NCI-H446 treated with DMSO at 0.1 percent for 48 hours (cell line): ENCODE data around the gene MOAP1.
"Not testable (repeated sequence)": the region's sequence is repeated elsewhere in the genome, so short reads cannot be mapped to it uniquely, and the experiment has no call there.

Experiments
- DNase-seq: peaks from one replicate; lab custom pipeline; 2025; lab: John Stamatoyannopoulos, UW

The MOAP1 gene

DNA sequence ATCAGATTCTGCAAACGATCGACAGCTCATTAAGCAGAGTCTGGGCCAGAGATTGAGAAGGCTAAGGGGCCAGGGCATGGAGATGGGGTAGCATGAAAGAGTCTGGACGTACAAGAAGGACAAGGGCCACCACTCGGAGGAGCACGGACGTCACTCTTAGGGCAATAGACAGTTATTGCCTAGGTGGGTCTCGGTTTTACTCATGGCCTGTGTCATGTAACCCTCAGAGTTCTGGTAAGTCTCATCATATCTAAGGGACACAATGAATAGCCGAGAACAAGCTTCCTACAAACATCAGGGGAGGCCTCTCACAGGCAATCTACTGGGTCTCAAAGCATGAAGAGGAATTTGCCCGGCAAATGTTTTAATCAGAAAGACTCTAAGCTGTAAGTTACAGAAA lies 38.6 kb downstream of the MOAP1 start:
- no peak for DNase-seq

DNA sequence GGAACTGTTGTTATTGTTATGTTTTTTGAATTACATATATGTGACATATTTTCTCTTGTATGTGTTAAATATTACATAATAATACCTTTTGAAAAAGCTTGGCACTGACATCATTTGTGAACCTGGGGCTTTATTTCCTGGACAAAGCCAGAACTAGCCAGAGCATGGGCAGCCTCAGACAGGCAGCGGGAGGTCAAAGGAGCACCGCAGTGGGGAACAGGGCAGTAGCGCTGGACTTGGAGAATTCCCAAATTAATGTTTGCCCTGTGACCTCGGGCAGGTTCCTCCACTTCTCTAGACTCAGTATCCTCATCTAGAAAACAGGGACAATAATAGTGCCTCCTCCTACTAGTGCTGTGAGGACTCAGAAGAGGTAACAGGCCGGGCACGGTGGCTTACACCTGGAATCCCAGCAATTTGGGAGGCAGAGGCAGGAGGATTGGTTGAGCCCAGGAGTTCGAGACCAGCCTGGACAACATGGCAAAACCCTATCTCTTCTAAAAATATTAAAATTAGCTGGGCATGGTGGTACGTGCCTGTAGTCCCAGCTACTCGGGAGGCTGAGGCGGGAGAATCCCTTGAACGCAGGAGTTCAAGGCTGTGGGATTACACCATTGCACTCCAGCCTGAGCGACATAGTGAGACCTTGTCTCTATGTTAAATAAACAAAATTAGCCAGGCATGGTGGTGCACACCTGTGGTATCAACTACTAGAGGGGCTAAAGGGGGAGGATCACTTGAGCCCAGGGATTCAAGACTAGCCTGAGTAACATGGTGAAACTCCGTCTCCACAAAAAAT lies 41.6 kb downstream of the MOAP1 start:
- no peak for DNase-seq

DNA sequence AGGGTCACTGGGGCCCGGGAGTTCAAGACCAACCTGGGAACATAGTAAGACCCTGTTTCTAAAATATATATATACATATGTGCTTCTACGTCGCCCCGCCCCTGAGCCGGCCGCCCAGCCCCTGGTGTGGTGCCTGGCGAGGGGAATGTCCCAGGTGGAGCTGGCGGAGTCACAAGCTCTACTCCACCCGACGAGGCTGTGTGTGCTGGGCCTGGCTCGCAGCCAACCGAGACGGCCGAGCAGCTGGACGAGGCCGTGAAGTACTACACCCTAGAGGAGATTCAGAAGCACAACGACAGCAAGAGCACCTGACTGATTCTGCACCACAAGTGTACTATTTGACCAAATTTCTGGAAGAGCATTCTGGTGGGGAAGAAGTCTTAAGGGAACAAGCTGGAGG lies 46.8 kb downstream of the MOAP1 start:
- no peak for DNase-seq

DNA sequence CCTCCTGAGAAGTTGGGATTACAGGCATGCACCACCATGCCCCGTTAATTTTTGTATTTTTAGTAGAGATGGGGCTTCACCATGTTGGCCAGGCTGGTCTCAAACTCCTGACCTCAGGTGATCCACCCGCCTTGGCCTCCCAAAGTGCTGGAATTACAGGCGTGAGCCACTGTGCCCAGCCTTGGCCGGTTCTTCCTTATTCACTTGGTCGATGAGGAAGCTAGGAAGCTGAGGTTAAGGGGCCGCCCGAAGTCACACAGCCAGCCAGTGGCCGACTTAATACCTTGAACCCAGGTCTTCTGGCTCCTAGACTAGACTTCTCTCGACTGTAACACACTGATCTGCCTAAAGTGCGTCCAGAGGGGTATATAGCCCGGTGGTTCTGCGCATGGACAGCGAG lies 48.2 kb downstream of the MOAP1 start:
- not testable (repeated sequence) for DNase-seq

DNA sequence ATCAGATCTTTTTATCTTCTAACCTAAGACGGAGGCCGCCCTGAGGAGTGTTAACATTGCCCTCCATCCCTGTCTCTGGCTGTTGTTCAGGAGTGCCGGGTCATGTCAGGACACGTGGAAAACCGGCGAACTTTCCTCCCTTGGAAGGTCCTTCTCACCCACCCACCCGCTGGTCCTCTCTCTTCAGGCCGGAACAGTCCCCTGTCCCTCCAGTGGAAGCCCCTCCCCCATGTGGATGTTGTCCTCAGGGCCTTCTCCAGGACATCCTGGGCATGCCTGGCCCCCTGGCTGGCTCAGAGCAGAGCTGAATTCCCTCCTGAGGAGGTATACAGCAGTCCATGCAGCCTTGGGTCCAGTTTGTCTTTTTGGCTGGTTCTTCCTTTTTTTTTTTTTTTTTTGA lies 48.7 kb downstream of the MOAP1 start:
- DNase-seq: no peak

DNA sequence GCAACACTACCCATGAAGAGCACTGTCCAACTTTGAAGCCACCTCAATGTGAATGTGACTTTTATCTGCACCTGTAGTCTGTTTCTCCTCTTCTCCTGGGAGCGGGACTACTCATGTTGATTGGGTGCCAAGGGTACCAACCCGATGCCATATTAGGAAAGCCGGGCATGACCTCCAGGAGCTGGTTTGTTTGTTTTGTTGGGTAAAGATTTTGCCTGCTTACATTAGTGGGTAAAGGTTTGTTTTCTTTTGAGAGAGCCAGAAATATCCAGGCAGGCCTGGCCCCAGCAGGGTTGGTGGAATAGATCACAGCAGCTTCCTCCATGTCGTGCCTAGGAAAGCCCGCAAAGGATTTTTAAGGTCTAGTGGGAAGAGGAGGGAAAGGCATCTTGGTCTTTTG lies 49.3 kb downstream of the MOAP1 start:
- DNase-seq: no peak

DNA sequence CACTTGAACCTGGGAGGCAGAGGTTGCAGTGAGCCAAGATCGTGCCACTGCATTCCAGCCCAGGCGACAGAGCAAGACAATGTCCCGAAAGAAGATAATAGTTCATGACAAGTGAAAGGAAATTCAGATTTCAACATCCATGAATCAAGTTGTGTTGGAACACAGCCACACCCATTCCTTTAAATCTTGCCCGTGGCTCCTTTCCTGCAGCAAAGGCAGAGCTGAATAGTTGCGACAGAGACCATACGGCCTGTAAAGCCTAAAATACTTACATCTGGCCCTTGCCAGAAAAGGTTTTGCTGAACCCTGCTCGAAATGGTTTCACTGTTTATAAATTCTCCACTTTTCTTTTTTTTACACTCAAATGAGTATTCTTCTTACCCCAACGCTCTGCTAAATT lies 51.2 kb downstream of the MOAP1 start:
- no peak for DNase-seq

DNA sequence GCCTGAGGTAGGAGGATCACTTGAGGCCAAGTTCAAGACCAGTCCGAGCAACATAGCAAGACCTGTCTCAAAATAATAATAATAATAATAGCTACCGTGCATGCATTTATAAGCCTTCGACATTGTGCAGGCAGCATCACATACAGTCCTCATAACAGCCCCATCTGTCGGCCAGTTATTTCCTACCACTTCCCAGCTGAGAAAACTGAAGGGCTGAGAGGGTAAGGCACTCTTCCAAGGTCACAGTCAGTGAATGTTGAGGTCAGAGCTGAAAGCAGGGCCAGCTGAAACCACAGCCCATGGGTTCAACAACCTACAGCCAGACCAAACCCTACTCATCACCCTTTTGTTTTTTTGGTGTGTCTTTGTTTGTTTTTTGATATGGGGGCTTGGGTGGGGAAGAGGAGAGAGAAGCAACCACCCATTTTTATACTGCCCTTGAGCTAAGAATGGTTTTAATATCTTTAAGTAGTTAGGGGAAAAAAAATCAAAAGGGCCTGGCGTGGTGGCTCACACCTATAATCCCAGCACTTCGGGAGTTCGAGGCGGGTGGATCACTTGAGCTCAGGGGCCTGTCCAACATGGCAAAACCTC lies 52.1 kb downstream of the MOAP1 start:
- DNase-seq: no peak
